ENCODE results near the gene WRNIP1. TPM values are rescaled to one million over a fixed set of nuclear protein-coding genes. Genes with fewer than 3 reads are reported as not detected.

WRNIP1 gene
- total RNA-seq, 2 donors from 2014 or later: 51.9 to 53.5 TPM

DNA sequence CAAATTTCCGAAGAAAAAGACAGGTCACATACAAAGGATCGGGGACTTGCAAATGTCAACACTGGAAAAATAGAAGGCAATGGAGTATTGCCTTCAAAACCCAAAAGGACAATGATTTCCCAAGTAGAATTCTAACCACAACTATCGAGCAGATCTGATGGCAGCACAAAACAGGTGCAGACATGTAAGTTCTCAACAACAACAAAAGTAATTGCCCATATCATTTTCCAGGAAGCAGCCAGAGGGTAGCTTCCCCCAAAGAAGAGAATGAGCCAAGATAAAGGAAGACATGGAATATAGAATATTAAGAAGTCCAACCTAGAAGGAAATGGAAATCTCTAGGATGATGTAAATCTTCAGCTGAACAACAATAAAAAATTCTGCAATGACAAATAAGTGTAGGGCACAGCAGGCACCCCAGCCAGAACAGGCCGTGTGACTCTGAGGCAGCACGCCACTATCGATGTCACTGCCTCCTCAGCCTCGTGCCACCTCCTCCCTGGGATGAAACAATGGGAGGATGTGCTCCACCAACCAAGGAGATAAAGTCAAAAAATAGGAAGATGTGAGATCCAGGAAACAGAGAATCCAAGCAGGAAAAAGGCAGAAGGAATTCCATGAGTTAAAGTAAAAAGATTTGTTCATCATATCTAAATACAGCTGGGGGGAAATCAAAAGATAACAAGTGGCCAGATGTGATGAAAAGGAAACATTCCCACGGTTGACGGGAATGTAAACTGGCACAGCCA is 42.3 kb downstream of the WRNIP1 start:
- peaks cover 0 to 25% of the 10 kb centered on the region in 2 donors for H3K4me1 ChIP-seq
- no peak overlapping the region for H3K27ac ChIP-seq
- H3K36me3 ChIP-seq: no peaks in the 10 kb centered on the region
- peak; percentile 58 for DNase-seq (ENCODE audit: low spot score)
- no peaks in the 10 kb centered on the region for H3K9me3 ChIP-seq
- no peak overlapping the region for H3K4me3 ChIP-seq
- TF ChIP-seq, protein P1, sequence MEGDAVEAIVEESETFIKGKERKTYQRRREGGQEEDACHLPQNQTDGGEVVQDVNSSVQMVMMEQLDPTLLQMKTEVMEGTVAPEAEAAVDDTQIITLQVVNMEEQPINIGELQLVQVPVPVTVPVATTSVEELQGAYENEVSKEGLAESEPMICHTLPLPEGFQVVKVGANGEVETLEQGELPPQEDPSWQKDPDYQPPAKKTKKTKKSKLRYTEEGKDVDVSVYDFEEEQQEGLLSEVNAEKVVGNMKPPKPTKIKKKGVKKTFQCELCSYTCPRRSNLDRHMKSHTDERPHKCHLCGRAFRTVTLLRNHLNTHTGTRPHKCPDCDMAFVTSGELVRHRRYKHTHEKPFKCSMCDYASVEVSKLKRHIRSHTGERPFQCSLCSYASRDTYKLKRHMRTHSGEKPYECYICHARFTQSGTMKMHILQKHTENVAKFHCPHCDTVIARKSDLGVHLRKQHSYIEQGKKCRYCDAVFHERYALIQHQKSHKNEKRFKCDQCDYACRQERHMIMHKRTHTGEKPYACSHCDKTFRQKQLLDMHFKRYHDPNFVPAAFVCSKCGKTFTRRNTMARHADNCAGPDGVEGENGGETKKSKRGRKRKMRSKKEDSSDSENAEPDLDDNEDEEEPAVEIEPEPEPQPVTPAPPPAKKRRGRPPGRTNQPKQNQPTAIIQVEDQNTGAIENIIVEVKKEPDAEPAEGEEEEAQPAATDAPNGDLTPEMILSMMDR (IDR thresholded peaks at IDR 0.05): no peak
- no peaks in the 10 kb centered on the region for H3K27me3 ChIP-seq

DNA sequence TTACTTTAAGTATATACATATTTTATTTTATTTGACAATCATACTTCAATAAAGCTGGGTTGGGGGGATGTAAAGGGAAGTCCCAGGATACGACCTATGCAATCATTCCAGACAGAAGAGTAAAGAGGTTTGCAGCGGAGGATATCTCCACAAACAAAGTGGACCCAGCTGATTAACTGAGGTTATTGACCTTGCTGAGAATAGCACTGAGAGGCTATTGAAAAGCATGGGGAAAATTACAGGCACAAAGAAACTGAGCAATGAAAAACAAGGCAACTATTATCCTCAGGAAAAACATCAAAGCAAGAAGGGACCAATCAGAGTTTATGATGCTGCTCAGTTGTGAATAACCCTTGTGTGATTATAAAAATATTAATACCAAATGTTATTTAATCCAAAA is 43.8 kb downstream of the WRNIP1 start:
- H3K4me1 ChIP-seq: peaks cover 0 to 25% of the 10 kb centered on the region in 2 donors
- H3K27me3 ChIP-seq: no peaks in the 10 kb centered on the region
- no peaks in the 10 kb centered on the region for H3K9me3 ChIP-seq
- no peak for DNase-seq (ENCODE audit: low spot score)
- TF ChIP-seq, protein P1 (IDR thresholded peaks at IDR 0.05): no peak
- no peak overlapping the region for H3K4me3 ChIP-seq
- H3K27ac ChIP-seq: no peak overlapping the region
- no peaks in the 10 kb centered on the region for H3K36me3 ChIP-seq

DNA sequence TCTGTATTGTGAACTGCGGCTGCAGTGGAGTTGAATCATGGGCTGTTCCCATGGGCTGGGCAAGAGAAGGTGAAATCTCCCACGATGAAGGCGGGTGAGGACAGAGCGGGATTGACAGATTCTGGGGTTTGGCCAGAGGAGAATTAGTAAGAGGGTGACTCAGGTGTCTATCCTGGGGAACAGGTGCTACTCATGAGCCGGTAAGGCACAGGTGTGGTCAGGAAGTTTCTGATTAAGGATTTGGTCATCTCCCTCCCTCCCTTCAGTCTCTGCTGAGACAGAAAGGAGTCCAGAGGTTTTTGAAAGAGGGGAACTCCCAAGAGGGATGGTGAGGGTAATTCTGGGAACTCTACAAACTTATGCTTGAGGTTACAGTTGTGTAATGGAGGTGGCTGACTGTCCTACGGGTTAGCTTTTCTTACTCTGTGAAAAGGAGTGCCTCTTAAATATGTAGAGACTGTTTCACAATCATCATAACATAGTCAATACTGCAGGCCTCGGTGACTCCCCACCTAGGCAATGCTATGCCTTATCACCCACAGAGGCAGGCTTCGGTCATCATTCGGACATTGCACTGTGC is 45.0 kb downstream of the WRNIP1 start:
- no peak for DNase-seq (ENCODE audit: low spot score)
- H3K4me3 ChIP-seq: no peak overlapping the region
- H3K36me3 ChIP-seq: no peaks in the 10 kb centered on the region

DNA sequence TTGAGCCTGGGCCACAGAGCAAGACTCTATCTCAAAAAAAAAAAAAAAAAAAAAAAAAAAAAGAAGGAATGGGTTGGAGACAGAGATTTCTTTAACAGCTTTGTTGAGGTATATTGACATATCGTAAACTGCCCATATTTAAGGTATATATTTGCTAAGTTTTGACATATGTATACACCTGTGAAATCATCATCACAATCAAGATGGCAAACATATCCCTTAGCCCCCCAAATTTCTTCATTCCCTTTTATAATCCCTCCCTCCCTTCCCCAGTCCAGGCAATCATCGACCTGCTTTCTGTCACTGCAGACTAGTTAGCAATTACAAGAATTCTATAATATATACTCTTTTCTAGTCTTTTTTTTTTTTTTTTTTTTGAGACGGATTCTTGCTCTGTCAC is 47.5 kb downstream of the WRNIP1 start:
- Histone ChIP-seq H3K4me1 (peaks cover 0 to 18% of the 10 kb centered on the region in 2 donors), H3K4me3 (no peak overlapping the region), H3K36me3 (no peaks in the 10 kb centered on the region), H3K27me3 (no peaks in the 10 kb centered on the region), H3K27ac (no peak overlapping the region), H3K9me3 (peaks cover 0 to 17% of the 10 kb centered on the region in 2 donors)
- no peak for DNase-seq (ENCODE audit: low spot score)
- TF ChIP-seq, protein P1 (IDR thresholded peaks at IDR 0.05): no peak

More for the DNA sequence above, 45.0 kb downstream of the WRNIP1 start:
- H3K4me1 ChIP-seq: peaks cover 0 to 25% of the 10 kb centered on the region in 2 donors
- no peaks in the 10 kb centered on the region for H3K9me3 ChIP-seq
- H3K27ac ChIP-seq: no peak overlapping the region
- H3K27me3 ChIP-seq: no peaks in the 10 kb centered on the region
- TF ChIP-seq, protein P1 (IDR thresholded peaks at IDR 0.05): no peak

DNA sequence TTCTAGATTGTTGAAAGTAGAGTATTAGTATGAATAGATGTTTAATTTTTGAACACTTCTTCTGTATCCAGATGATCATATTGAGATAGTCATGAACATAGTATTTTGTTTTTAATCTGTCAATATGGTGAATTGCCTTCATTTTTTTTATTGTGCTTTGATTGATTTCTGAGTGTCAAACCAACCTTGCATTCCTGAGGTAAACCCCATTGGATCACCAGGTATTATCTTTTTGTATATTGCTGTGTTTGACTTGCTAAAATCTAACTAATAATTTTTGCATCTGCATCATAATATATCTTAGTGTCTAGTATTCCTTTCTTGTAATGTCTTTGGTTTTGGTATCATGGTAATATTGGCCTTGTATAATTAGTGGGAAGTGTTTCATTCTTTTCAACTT is 51.0 kb downstream of the WRNIP1 start:
- no peak overlapping the region for H3K27ac ChIP-seq
- H3K36me3 ChIP-seq: no peaks in the 10 kb centered on the region
- TF ChIP-seq, protein P1 (IDR thresholded peaks at IDR 0.05): no peak
- DNase-seq (ENCODE audit: low spot score): no peak
- no peaks in the 10 kb centered on the region for H3K27me3 ChIP-seq
- peaks cover 0 to 32% of the 10 kb centered on the region in 2 donors for H3K4me1 ChIP-seq
- peaks cover 0 to 17% of the 10 kb centered on the region in 2 donors for H3K9me3 ChIP-seq
- H3K4me3 ChIP-seq: no peak overlapping the region
